H1 (cell line): ENCODE data around the gene ZNF407. TPM values are rescaled to one million over a fixed set of nuclear protein-coding genes. Genes with fewer than 3 reads are reported as not detected.

Source experiments
- NANOG ChIP-seq: IDR thresholded peaks from 2 replicates; pipeline ENCODE4 v1.6.1; 2011; ENCODE audit warnings: low read length, low read depth, mild to moderate bottlenecking, inconsistent platforms; ENCODE audit not compliant: insufficient read depth, poor library complexity, severe bottlenecking
- RBBP5 ChIP-seq: IDR thresholded peaks from 2 replicates; pipeline ENCODE4 v1.7.1; 2012; ENCODE audit warnings: low read depth, mild to moderate bottlenecking, inconsistent platforms, low read length, moderate library complexity, borderline replicate concordance
- polyA plus RNA-seq, 7 experiments: library from polyadenylated mRNA; depleted of rRNA in 3 of 7; stranded (reverse) in 5 of 7; unstranded in 2 of 7; fragments of >200 nt in 5 of 7; fragments of 200-250 nt in 2 of 7; gene quantifications; 1 replicate in 5 of 7; 2 replicates in 1 of 7; 4 replicates in 1 of 7; pipeline versions ENCODE4 v1.2.1 to v1.2.3, GENCODE V29; 2011 to 2013; ENCODE audit warnings: missing spikeins in 2 of 7, mixed read lengths in 2 of 7
- total RNA-seq: library from RNA; stranded (reverse); fragmentation: NEBNext Ultra II Directional; extraction: Animal tissue kit (Norgen Biotek cat#: 25700); gene quantifications from 2 replicates; pipeline ENCODE4 v1.2.1, GENCODE V29; 2021

The ZNF407 gene
- total and polyA plus RNA-seq, 2 of the 8 experiments (the other 6 are each of a cell fraction or from before 2014, with no cell fraction given): 1.5 to 6.8 TPM

GRCh38 chr18:74689251-74689650 lies 91.6 kb downstream of the ZNF407 start (continued):
- TF ChIP-seq RBBP5: no peak
- no peak for TF ChIP-seq NANOG
